ENCODE results near the gene KIF19.

GRCh38 chr17:74367206-74367605 lies 41.2 kb downstream of the KIF19 start, which contains the start of gene GPR142:
- TF ChIP-seq CTCF (conservative IDR thresholded peaks at IDR 0.05; ENCODE audit: low read depth, low read length) (no peak), EZH2 (IDR thresholded peaks at IDR 0.05; ENCODE audit: low read length, unreplicated experiment) (no peak)
